NB4 (cell line): Measurements from ENCODE around the gene PAH.

ENCODE experiments used
- MYC ChIP-seq: IDR thresholded peaks from 2 replicates; pipeline ENCODE4 v1.6.1; 2011; ENCODE audit warnings: low read depth, low read length
- TF ChIP-seq, protein P1 (sequence below): IDR thresholded peaks from one replicate; pipeline ENCODE4 v1.5.1; 2012; ENCODE audit warnings: low read depth, low read length

DNA sequence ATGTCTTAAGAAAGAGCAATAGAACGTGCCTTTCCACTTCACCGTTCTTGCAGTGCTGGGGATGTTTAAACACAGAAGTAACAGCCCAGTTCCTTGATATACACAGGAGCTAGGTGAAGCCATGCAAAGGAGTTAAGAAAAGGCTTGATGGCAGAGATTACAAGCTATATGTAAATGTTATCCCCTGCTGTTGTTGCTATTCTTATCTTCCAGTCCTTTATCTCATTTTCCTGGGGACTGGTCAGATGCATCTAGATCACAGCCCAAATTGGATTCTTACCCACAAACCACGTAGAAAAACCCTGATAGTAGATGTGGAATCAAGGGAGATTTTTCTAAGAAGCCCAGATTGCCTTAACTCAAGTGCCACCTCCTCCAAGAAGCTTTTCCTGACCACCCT, 45.9 kb upstream of the PAH start:
- TF ChIP-seq, protein P1, sequence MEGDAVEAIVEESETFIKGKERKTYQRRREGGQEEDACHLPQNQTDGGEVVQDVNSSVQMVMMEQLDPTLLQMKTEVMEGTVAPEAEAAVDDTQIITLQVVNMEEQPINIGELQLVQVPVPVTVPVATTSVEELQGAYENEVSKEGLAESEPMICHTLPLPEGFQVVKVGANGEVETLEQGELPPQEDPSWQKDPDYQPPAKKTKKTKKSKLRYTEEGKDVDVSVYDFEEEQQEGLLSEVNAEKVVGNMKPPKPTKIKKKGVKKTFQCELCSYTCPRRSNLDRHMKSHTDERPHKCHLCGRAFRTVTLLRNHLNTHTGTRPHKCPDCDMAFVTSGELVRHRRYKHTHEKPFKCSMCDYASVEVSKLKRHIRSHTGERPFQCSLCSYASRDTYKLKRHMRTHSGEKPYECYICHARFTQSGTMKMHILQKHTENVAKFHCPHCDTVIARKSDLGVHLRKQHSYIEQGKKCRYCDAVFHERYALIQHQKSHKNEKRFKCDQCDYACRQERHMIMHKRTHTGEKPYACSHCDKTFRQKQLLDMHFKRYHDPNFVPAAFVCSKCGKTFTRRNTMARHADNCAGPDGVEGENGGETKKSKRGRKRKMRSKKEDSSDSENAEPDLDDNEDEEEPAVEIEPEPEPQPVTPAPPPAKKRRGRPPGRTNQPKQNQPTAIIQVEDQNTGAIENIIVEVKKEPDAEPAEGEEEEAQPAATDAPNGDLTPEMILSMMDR, result no peak
- TF ChIP-seq MYC, result no peak
